Lower lobe of right lung (tissue), 2 donors: ENCODE measurements around the gene IP6K3. TPM values are rescaled to one million over a fixed set of nuclear protein-coding genes. Genes with fewer than 3 reads are reported as not detected.
A peak's percentile ranks its signal among the peaks of the same experiment; 100 is the strongest.

Experiments used
- ATAC-seq, 2 donors: fragments of 200-7000 bp; cut with Tn5 transposase; one replicate each; pipeline ENCODE4 v1.9.1; 2020 to 2022; ENCODE audit warnings: mild to moderate bottlenecking in 2 of 2, moderate library complexity in 2 of 2
- DNase-seq: peaks from one replicate; pipeline ENCODE4 v3.0.0-alpha.2; 2020
- H3K27ac ChIP-seq: fragments of 200-600 bp; one replicate; pipeline ENCODE4 v1.8.0; 2022
- H3K27me3 ChIP-seq: fragments of 200-600 bp; one replicate; pipeline ENCODE4 v1.8.0; 2022; ENCODE audit warnings: low read depth
- H3K36me3 ChIP-seq: fragments of 200-600 bp; one replicate; pipeline ENCODE4 v1.8.0; 2022; ENCODE audit warnings: mild to moderate bottlenecking
- H3K4me1 ChIP-seq: fragments of 200-600 bp; one replicate; pipeline ENCODE4 v1.8.0; 2022
- H3K4me3 ChIP-seq: fragments of 200-600 bp; one replicate; pipeline ENCODE4 v1.8.0; 2022; ENCODE audit warnings: mild to moderate bottlenecking
- H3K9me3 ChIP-seq: fragments of 200-600 bp; one replicate; pipeline ENCODE4 v1.8.0; 2022
- intact Hi-C: fragments of 100-400 bp; cut with DNase I; formaldehyde crosslinking; loops from one replicate; pipeline ENCODE4 v1.11.0; 2022
- total RNA-seq: library from RNA; stranded (reverse); fragmentation: NEBNext Ultra II Directional; extraction: Animal tissue kit (Norgen Biotek cat#: 25700); gene quantifications from one replicate; pipeline ENCODE4 v1.2.1, GENCODE V29; 2021
- TF ChIP-seq, protein P1 (sequence below): fragments of 200-600 bp; IDR thresholded peaks from one replicate; pipeline ENCODE4 v1.8.0; 2022; ENCODE audit warnings: antibody characterized with exemption, mild to moderate bottlenecking
- donor health status: DM: no; HTN: yes; CAD: no; lungs with severe emphysema.

The IP6K3 gene
- total RNA-seq, 1 donor from 2014 or later = 3.5 TPM

DNA sequence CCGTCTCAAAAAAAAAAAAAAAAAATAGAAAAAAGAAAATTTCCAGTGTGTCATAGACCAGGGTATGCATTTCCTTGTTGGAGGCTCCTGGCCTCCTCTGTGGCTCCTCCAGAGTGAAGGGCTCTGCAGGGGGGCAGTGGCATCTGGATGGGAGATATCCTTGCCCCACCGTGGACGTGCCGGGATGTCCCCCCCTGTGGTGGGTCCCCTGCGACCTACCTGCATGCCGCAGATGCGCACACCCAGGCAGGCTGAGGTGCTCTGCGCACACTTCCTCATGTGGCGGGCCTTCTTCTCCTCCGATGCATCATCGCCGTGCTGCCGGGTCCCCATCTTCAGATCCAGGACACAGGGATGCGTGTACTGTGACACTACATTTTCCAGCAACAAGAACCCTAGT lies 21.5 kb downstream of the IP6K3 start:
- TF ChIP-seq, protein P1, sequence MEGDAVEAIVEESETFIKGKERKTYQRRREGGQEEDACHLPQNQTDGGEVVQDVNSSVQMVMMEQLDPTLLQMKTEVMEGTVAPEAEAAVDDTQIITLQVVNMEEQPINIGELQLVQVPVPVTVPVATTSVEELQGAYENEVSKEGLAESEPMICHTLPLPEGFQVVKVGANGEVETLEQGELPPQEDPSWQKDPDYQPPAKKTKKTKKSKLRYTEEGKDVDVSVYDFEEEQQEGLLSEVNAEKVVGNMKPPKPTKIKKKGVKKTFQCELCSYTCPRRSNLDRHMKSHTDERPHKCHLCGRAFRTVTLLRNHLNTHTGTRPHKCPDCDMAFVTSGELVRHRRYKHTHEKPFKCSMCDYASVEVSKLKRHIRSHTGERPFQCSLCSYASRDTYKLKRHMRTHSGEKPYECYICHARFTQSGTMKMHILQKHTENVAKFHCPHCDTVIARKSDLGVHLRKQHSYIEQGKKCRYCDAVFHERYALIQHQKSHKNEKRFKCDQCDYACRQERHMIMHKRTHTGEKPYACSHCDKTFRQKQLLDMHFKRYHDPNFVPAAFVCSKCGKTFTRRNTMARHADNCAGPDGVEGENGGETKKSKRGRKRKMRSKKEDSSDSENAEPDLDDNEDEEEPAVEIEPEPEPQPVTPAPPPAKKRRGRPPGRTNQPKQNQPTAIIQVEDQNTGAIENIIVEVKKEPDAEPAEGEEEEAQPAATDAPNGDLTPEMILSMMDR = no peak
- H3K27ac ChIP-seq = no peak overlapping the region
- H3K9me3 ChIP-seq = no peaks in the 10 kb centered on the region
- ATAC-seq (no peak), DNase-seq (peak; percentile 35)
- intact Hi-C loops = no loop called here
- no peak overlapping the region for H3K4me3 ChIP-seq
- no peaks in the 10 kb centered on the region for H3K27me3 ChIP-seq
- peaks cover 4% of the 10 kb centered on the region for H3K36me3 ChIP-seq
- H3K4me1 ChIP-seq = peaks cover 12% of the 10 kb centered on the region

DNA sequence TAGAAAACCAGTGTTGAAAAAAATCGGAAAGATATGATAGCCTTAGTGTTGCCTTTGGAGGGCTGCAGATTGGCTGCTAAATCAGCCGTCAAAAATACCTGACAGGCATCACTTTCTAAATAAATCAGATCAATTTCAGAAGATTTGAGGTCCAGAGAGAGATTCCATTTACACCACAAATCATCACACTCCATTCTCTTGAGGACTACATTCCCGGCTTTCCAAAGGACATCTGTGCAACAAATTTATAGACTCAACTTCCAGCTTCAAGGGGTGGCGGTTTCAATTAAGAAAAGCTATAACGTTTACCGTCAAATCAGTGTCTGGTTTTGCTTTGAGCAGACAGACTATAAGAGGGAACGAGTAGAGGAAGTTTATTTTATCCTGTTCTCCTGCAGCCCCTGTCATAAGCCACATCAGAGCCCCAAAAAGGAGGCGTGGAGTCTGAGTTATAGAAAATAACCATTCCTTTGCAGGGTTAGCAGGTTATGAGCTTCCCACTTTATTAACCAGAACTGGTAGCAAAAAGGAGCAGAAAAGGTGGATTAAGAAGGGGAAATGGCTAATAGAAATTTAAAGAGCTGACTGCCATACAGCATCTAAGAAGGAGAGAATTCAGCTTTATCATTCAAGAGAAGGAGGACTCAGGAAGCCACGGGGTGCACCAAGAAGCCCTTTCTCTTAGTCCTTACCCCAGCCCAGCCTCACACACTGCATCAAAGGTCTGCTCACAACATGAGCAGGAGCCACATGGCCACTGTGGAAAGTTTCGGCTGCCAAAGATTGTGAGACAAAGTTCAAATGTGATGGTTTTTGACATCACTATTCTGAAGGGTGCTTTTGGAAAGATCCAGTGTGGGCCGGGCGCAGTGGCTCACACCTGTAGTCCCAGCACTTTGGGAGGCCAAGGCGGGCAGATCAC lies 22.3 kb downstream of the IP6K3 start:
- TF ChIP-seq, protein P1 = no peak
- Histone ChIP-seq H3K4me1 (peaks cover 12% of the 10 kb centered on the region), H3K27me3 (no peaks in the 10 kb centered on the region), H3K4me3 (no peak overlapping the region), H3K36me3 (peaks cover 4% of the 10 kb centered on the region), H3K27ac (no peak overlapping the region), H3K9me3 (no peaks in the 10 kb centered on the region)
- intact Hi-C loops = no loop called here
- ATAC-seq (no peak), DNase-seq (peak; percentile 9)

DNA sequence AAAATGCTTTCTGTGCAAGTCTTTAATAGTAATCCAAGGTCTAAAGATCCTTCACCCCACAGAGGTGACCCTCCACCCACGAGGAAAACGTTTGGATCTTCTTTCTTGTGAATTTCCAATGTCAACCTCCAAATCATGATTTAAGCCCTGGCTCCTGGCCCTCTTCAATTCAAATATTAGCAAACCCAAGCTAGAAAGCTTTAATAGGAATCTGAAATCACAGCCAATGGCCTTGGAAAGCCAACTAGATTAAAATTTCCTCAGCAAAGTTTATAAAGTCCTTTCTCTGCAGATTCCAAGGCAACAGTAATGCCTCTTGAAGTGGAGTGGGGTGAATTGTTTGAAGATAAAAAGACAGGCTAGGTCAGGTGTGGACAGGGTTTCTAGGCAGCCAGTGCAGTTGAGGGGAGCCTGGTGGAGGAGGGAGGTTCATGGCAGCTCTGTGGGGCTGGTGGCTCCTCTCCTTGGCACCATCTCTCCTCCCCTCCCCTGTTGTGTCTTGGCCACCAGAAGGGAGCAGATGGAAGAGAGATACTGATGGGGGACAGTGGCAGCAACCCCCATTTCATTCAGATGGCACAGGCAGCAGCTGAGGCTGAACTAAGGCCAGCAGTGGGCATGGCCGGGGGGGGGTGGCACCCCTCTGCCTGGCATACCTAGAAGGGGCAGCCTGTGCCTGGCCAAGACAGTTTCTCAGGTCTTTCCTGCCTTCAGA lies 23.2 kb downstream of the IP6K3 start:
- peak overlapping the region; percentile 24 for H3K27ac ChIP-seq

DNA sequence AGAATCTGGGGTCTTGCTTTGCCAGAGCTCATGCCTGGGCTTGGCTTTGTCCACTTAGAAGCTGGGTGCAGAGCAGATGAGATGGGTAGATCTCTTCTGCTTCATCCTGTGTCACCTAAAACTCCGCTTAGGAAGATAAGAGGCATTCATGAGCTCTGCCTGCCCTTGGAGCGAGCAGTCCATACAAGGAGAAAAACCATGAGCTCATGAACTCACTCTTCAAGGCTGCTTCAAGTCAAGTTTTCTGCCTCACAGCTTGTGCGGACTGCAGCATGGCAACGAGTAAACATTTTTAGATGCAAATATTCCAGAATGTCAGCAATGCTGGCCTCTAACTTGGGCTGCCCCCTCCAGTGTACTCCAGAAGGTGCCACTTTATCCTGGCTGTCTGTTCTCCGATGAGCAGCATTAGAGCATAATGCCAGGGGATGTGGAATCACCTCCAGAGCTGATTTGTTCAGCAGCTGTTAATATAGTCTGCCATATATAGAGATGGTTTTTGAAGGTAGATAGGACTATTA lies 24.5 kb downstream of the IP6K3 start:
- peak; percentile 25 to 52 for ATAC-seq
- peak; percentile 8 for DNase-seq
- no peaks in the 10 kb centered on the region for H3K27me3 ChIP-seq
- H3K4me3 ChIP-seq = no peak overlapping the region
- H3K27ac ChIP-seq = peak overlapping the region; percentile 14
- intact Hi-C loops = no loop called here
- H3K4me1 ChIP-seq = peaks cover 30% of the 10 kb centered on the region
- H3K36me3 ChIP-seq = peaks cover 4% of the 10 kb centered on the region
- TF ChIP-seq, protein P1 = no peak
- no peaks in the 10 kb centered on the region for H3K9me3 ChIP-seq

More for the DNA sequence above, 23.2 kb downstream of the IP6K3 start:
- no peaks in the 10 kb centered on the region for H3K27me3 ChIP-seq
- ATAC-seq = peak; percentile 38 to 40
- TF ChIP-seq, protein P1 = no peak
- intact Hi-C loops = no loop called here
- peaks cover 16% of the 10 kb centered on the region for H3K4me1 ChIP-seq
- peaks cover 4% of the 10 kb centered on the region for H3K36me3 ChIP-seq
- peak; percentile 24 for DNase-seq
- H3K4me3 ChIP-seq = no peak overlapping the region
- H3K9me3 ChIP-seq = no peaks in the 10 kb centered on the region

DNA sequence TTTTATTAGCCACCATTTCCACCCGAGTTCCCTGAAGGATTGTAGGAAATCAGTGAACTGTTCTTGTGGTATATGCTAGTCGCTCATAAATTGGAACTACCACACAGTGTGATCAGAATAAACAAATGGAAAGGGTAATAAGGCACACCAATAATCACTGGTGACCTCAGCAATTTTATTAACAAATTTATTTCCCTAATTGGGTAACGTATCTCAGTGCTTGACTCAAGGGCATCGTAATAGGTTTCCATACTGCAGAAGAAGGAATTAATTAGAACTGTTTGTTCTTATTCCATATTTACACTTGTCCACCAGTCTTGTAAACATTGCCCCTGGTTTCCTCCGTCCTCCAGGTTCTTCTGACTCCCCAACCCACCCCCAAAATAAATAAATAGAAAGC lies 25.2 kb downstream of the IP6K3 start:
- peak overlapping the region; percentile 14 for H3K27ac ChIP-seq
- peaks cover 36% of the 10 kb centered on the region for H3K4me1 ChIP-seq
- intact Hi-C loops = no loop called here
- no peaks in the 10 kb centered on the region for H3K9me3 ChIP-seq
- H3K27me3 ChIP-seq = no peaks in the 10 kb centered on the region
- ATAC-seq (no peak), DNase-seq (no peak)
- TF ChIP-seq, protein P1 = no peak
- peaks cover 4% of the 10 kb centered on the region for H3K36me3 ChIP-seq
- H3K4me3 ChIP-seq = no peak overlapping the region
